ENCODE data around the gene LRRC4C. TPM values are rescaled to one million over a fixed set of nuclear protein-coding genes. Genes with fewer than 3 reads are reported as not detected.

The LRRC4C gene
- total RNA-seq, 1 donor = 0.27 TPM

DNA sequence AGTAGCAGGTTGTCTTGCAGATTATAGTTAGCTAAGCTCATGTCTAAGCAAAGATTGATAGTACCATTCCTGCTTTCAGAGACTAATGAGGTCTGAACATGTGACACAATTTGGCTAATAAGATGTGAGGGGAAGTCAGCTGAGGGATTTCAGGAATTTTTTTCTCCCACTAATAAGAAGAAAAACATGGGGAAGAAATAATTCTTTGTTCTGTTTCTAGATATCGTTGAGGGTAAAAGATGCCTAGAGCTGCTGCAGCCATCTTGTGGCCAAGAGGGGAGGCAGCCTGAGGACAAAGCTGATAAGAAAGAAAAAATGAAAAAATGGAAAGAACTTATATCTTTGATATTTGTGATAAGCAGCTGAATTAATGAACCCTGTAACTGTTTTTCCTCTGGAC, 1334.4 kb downstream of the LRRC4C start:
- no peak for TF ChIP-seq CTCF (IDR thresholded peaks at IDR 0.05; ENCODE audit: insufficient read depth, low read length)
- H3K4me3 ChIP-seq (ENCODE audit: low read depth, low read length) = no peak overlapping the region
- no peak for DNase-seq (ENCODE audit: low read depth)

DNA sequence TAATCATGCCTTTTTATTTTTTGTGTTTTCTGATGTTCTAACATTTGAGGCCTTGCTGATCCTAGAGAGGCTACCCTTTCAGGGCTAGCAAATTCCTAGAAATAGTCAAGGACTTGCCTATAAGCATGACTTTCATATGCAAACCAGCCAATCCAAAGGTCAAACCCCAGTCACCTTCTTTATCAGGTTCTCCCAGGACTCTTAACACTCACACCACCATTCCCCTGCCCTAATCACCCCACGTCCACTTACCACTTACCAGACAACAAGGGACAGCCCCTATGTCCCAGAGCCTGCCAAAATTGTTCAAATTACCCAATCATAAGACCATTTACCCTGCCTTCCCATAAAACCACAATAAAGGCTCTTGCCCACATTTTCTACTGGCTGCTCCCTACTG, 1339.8 kb downstream of the LRRC4C start:
- no peak for TF ChIP-seq CTCF (IDR thresholded peaks at IDR 0.05; ENCODE audit: insufficient read depth, low read length)

DNA sequence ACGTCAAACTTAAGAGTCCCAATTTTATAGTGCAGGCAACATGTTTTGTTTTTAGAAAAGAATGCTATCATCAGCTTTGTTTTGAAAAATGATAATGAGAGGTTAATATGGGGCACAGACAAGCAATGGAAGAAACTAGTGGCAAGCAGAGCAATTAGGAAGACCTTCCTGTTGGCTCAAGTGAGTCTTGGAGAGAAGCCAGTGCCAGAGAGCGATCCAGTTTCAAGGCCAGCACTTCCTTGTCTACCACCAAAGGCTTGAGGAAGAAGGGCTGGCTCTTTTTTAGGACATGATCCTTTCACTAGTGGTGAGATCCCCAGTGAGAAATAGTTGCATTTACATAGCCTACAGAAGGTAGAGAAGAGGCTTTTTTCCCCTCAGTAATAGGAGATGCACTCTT, 1340.7 kb downstream of the LRRC4C start:
- H3K4me3 ChIP-seq (ENCODE audit: low read depth, low read length) = no peak overlapping the region
- DNase-seq (ENCODE audit: low read depth) = no peak
- no peak for TF ChIP-seq CTCF (IDR thresholded peaks at IDR 0.05; ENCODE audit: insufficient read depth, low read length)

More for the DNA sequence above, 1339.8 kb downstream of the LRRC4C start:
- DNase-seq (ENCODE audit: low read depth) = no peak
- H3K4me3 ChIP-seq (ENCODE audit: low read depth, low read length) = no peak overlapping the region

DNA sequence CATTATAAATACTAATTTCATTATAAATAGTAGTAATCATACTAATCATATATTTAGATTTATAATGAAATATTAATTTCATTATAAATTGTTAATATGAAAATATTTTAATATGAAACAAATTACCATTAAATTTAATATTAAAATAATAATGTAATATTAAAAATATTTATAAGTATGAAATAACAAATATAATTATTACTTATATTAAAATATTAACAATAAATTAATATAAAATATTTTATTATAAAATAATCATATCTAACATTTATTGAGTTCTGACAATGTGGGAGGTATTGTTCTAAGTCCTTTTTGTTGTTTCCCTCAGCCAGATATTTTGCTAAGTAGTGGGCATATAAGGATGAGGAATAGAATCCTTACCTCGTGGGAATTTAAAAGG, 1341.4 kb downstream of the LRRC4C start:
- no peak for TF ChIP-seq CTCF (IDR thresholded peaks at IDR 0.05; ENCODE audit: insufficient read depth, low read length)
- no peak overlapping the region for H3K4me3 ChIP-seq (ENCODE audit: low read depth, low read length)
- DNase-seq (ENCODE audit: low read depth) = no peak

- no peak for TF ChIP-seq CTCF (IDR thresholded peaks at IDR 0.05; ENCODE audit: insufficient read depth, low read length)
- no peak overlapping the region for H3K4me3 ChIP-seq (ENCODE audit: low read depth, low read length)
- DNase-seq (ENCODE audit: low read depth) = no peak
Measured at GRCh38 chr11:40104941-40105550, 1354.4 kb downstream of the LRRC4C start.

- no peak for TF ChIP-seq CTCF (IDR thresholded peaks at IDR 0.05; ENCODE audit: insufficient read depth, low read length)
- H3K4me3 ChIP-seq (ENCODE audit: low read depth, low read length) = no peak overlapping the region
- no peak for DNase-seq (ENCODE audit: low read depth)
Measured at GRCh38 chr11:40100781-40101180, 1358.7 kb downstream of the LRRC4C start.

GRCh38 chr11:40100162-40100553, 1359.3 kb downstream of the LRRC4C start:
- no peak for TF ChIP-seq CTCF (IDR thresholded peaks at IDR 0.05; ENCODE audit: insufficient read depth, low read length)
- no peak for DNase-seq (ENCODE audit: low read depth)
- H3K4me3 ChIP-seq (ENCODE audit: low read depth, low read length) = no peak overlapping the region
